AG09319 (cell line): ENCODE measurements around the gene SMG1.

Experiments
- DNase-seq: peaks from one replicate; pipeline ENCODE4 v3.0.0-alpha.2; 2010; ENCODE audit warnings: low read depth; ENCODE audit errors: extremely low read depth
- TF ChIP-seq, protein P1 (sequence below): IDR thresholded peaks from 2 replicates; pipeline ENCODE4 v1.5.1; 2011; ENCODE audit warnings: low read depth, mild to moderate bottlenecking, inconsistent platforms, low read length, moderate library complexity

The SMG1 gene

GRCh38 chr16:18942061-18942460, 15.9 kb upstream of the SMG1 start:
- TF ChIP-seq, protein P1, sequence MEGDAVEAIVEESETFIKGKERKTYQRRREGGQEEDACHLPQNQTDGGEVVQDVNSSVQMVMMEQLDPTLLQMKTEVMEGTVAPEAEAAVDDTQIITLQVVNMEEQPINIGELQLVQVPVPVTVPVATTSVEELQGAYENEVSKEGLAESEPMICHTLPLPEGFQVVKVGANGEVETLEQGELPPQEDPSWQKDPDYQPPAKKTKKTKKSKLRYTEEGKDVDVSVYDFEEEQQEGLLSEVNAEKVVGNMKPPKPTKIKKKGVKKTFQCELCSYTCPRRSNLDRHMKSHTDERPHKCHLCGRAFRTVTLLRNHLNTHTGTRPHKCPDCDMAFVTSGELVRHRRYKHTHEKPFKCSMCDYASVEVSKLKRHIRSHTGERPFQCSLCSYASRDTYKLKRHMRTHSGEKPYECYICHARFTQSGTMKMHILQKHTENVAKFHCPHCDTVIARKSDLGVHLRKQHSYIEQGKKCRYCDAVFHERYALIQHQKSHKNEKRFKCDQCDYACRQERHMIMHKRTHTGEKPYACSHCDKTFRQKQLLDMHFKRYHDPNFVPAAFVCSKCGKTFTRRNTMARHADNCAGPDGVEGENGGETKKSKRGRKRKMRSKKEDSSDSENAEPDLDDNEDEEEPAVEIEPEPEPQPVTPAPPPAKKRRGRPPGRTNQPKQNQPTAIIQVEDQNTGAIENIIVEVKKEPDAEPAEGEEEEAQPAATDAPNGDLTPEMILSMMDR, result no peak

DNA sequence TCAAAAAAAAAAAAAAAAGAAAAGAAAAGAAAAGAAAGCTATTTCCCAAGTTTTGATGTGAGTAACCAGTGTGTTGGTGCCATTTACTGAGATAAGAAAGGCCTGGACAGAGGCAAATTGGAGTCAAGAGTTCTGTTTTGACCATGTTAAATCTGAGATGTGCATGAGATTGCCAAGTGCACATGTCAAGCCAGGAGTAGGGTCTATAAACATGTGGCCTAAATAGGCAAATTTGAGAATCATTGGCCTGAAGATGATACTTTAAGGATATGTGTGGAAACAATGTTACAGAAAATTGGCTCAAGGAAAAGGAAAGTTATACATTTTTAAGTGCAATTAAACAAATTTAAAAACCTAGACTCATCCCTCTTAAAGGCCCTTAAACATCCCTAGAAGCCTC, 15.3 kb upstream of the SMG1 start:
- TF ChIP-seq, protein P1, result no peak
- DNase-seq, result no peak

More at GRCh38 chr16:18942061-18942460, 15.9 kb upstream of the SMG1 start:
- DNase-seq, result no peak

DNA sequence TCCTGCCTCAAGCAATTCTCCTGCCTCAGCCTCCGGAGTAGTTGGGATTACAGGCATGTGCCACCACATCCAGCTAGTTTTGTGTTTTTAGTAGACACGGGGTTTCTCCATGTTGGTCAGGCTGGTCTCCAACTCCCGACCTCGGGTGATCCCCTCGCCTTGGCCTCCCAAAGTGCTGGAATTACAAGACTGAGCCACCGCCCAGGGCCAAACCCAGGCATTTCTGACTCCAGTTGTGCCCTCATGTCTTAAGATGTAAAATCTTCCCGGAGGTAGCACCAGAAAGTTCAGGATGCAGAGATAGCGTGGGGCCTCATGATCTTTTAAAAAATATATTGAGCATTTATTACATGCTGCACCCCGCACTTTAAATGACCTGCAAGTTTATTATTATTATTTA, 12.8 kb upstream of the SMG1 start:
- DNase-seq, result no peak
- TF ChIP-seq, protein P1, result no peak

DNA sequence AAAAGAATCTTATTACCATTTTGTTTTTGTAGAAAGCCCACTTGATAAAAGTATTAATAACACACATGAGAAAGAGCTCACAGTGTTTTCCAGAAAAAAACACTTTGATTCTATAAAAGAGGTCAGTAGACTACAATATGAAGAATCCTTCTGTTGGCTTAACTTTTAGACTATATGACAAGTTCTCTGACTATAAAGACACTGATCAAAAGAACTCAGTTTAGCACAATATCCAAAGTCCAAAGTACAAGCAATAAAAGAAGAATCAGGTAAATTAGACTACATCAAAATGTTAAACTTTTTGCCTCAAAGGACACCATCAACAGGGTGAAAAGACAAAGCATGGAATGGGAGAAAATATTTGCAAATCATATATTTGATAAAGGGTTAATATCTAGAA, 11.2 kb upstream of the SMG1 start:
- TF ChIP-seq, protein P1, result no peak
- no peak for DNase-seq

DNA sequence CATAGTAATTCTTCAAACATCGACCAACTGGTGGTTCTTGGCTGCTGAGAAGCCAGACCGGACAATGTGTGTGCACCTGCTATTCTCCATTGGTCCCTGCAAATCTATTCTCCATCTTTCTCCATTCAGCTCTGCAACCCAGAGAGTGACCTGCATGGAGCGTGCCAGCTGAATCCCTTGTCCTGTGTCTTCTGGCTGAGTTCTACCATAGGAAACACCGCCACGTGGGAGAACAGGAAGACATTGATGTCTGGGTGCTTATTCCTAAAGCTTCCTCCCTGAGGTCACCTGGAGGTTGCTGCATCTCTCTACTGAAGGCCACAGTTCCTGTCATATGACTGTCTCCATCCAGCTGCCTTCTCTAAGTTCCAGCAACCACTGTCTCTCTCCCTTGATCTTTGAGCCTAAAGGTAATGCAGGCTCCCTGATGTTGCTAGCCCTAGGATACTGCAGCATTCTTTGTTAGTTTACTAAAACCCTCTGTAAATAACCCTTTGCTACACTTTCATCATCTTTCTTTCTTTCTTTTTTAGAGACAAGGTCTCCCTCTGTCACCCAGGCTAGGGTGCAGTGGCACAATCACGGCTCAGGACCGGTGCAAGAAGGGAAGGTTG, 10.6 kb upstream of the SMG1 start:
- no peak for DNase-seq
- TF ChIP-seq, protein P1, result no peak

GRCh38 chr16:18933501-18933900, 7.3 kb upstream of the SMG1 start:
- TF ChIP-seq, protein P1, result no peak
- no peak for DNase-seq

GRCh38 chr16:18932243-18932987, 6.2 kb upstream of the SMG1 start:
- TF ChIP-seq, protein P1, result no peak
- no peak for DNase-seq
